Gastroesophageal sphincter (tissue), 3 donors: ENCODE results near the gene IHH.

Source experiments
- EP300 ChIP-seq: sonication (generic); formaldehyde crosslinking; IDR thresholded peaks from one replicate; pipeline ENCODE4 v1.6.1; 2017; ENCODE audit warnings: antibody characterized with exemption, mild to moderate bottlenecking
- POLR2A ChIP-seq, 2 donors: fragments of 450-650 bp; IDR thresholded peaks; one replicate each; pipeline ENCODE4 v1.6.1; 2017; ENCODE audit warnings: antibody characterized with exemption in 2 of 2, mild to moderate bottlenecking in 2 of 2, moderate library complexity in 1 of 2
- TF ChIP-seq, protein P1 (sequence below), 4 experiments: fragments of 200-600 bp in 2 of 4; fragments of 450-650 bp in 2 of 4; sonication (generic) in 1 of 4; IDR thresholded peaks; one replicate each; pipeline ENCODE4 v1.5.1; 2017 to 2019; ENCODE audit warnings: antibody characterized with exemption in 4 of 4, mild to moderate bottlenecking in 2 of 4, moderate library complexity in 2 of 4

DNA sequence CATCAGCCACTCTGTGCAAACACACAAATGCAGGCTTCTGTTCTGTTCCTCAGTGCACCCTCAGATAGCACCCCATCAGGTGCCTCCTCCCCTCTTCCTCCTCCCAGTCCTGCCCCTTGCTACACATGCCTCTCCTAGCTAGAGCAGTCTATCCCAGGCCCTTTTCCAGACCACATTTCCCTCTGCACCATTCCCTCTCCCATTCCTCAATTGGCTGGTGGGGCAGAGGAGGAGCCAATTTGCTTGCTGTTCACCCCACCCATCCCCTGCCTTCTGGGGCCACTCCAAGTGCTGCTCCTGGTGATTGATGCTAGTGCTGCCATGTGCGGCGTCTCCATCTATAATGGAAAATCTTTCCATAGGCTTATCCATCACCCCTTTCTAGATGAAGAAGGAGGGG, 24.8 kb downstream of the IHH start:
- TF ChIP-seq, protein P1, sequence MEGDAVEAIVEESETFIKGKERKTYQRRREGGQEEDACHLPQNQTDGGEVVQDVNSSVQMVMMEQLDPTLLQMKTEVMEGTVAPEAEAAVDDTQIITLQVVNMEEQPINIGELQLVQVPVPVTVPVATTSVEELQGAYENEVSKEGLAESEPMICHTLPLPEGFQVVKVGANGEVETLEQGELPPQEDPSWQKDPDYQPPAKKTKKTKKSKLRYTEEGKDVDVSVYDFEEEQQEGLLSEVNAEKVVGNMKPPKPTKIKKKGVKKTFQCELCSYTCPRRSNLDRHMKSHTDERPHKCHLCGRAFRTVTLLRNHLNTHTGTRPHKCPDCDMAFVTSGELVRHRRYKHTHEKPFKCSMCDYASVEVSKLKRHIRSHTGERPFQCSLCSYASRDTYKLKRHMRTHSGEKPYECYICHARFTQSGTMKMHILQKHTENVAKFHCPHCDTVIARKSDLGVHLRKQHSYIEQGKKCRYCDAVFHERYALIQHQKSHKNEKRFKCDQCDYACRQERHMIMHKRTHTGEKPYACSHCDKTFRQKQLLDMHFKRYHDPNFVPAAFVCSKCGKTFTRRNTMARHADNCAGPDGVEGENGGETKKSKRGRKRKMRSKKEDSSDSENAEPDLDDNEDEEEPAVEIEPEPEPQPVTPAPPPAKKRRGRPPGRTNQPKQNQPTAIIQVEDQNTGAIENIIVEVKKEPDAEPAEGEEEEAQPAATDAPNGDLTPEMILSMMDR (IDR thresholded peaks at IDR 0.05): no peak
- TF ChIP-seq EP300 (no peak), POLR2A (IDR thresholded peaks at IDR 0.05) (no peak)
